Type B pancreatic cell (in vitro differentiated cells): ENCODE measurements around the gene SPTY2D1. TPM values are rescaled to one million over a fixed set of nuclear protein-coding genes. Genes with fewer than 3 reads are reported as not detected.

Source experiments
- DNase-seq: peaks from one replicate; pipeline ENCODE4 v3.0.0; 2021; ENCODE audit warnings: mixed read lengths; ENCODE audit not compliant: unreplicated experiment; ENCODE audit errors: extremely low spot score
- H3K27ac Mint-ChIP-seq: 2 replicates; pipeline ENCODE4 v1.8.0; 2021; ENCODE audit warnings: mild to moderate bottlenecking, mixed read lengths
- H3K27me3 Mint-ChIP-seq: 2 replicates; pipeline ENCODE4 v1.8.0; 2021; ENCODE audit warnings: mixed read lengths
- H3K36me3 Mint-ChIP-seq: 2 replicates; pipeline ENCODE4 v1.8.0; 2021; ENCODE audit warnings: mixed read lengths
- H3K4me1 Mint-ChIP-seq: one replicate; pipeline ENCODE4 v1.8.0; 2021; ENCODE audit warnings: mixed read lengths; ENCODE audit not compliant: unreplicated experiment
- H3K4me3 Mint-ChIP-seq: 2 replicates; pipeline ENCODE4 v1.8.0; 2021; ENCODE audit warnings: mild to moderate bottlenecking, mixed read lengths
- H3K9me3 Mint-ChIP-seq: 2 replicates; pipeline ENCODE4 v1.8.0; 2021; ENCODE audit warnings: mixed read lengths
- total RNA-seq: library from RNA; stranded (reverse); gene quantifications from 2 replicates; pipeline ENCODE4 v1.2.1, GENCODE V29; 2021; ENCODE audit warnings: low replicate concordance
- TF ChIP-seq, protein P1 (sequence below): fragments of 200-600 bp; sonication (generic); conservative IDR thresholded peaks from 2 replicates; pipeline ENCODE4 v1.5.0; 2021; ENCODE audit warnings: antibody characterized with exemption, mild to moderate bottlenecking

Gene SPTY2D1
- total RNA-seq, 1 donor from 2014 or later = 20.8 TPM

GRCh38 chr11:18614667-18615066 is 19.5 kb downstream of the SPTY2D1 start:
- TF ChIP-seq, protein P1, sequence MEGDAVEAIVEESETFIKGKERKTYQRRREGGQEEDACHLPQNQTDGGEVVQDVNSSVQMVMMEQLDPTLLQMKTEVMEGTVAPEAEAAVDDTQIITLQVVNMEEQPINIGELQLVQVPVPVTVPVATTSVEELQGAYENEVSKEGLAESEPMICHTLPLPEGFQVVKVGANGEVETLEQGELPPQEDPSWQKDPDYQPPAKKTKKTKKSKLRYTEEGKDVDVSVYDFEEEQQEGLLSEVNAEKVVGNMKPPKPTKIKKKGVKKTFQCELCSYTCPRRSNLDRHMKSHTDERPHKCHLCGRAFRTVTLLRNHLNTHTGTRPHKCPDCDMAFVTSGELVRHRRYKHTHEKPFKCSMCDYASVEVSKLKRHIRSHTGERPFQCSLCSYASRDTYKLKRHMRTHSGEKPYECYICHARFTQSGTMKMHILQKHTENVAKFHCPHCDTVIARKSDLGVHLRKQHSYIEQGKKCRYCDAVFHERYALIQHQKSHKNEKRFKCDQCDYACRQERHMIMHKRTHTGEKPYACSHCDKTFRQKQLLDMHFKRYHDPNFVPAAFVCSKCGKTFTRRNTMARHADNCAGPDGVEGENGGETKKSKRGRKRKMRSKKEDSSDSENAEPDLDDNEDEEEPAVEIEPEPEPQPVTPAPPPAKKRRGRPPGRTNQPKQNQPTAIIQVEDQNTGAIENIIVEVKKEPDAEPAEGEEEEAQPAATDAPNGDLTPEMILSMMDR = no peak
- DNase-seq = no peak
- Mint-ChIP-seq H3K4me1 (no peaks in the 10 kb centered on the region), H3K9me3 (no peaks in the 10 kb centered on the region), H3K27me3 (no peaks in the 10 kb centered on the region), H3K4me3 (no peak overlapping the region), H3K27ac (no peak overlapping the region), H3K36me3 (peaks cover 15% of the 10 kb centered on the region)

- Mint-ChIP-seq H3K27me3 (no peaks in the 10 kb centered on the region), H3K4me1 (no peaks in the 10 kb centered on the region), H3K9me3 (no peaks in the 10 kb centered on the region), H3K4me3 (no peak overlapping the region), H3K27ac (no peak overlapping the region), H3K36me3 (peaks cover 15% of the 10 kb centered on the region)
- TF ChIP-seq, protein P1 = no peak
- no peak for DNase-seq
These were observed 21.7 kb downstream of the SPTY2D1 start for GRCh38 chr11:18612394-18612793.

DNA sequence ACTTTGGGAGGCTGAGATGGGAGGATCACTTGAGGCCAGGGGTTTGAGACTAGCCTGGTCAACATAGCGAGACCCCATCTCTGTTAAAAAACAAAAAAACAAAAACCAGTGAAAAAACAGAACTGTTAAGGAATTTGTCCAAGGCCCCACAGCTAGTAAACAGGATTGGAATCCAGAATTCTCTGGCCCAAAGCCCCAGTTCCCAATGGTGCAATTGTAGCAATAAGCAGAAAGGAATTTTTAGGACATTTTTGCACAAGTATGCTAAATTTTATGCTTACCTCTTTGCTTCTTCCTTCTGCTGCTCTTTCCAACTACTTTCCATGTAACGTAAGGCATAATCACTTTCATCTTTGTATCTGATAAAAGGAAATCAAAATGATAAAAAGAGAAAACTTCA is 22.9 kb downstream of the SPTY2D1 start:
- no peak for DNase-seq
- no peak overlapping the region for H3K27ac Mint-ChIP-seq
- H3K9me3 Mint-ChIP-seq = no peaks in the 10 kb centered on the region
- H3K36me3 Mint-ChIP-seq = peaks cover 19% of the 10 kb centered on the region
- no peak overlapping the region for H3K4me3 Mint-ChIP-seq
- H3K27me3 Mint-ChIP-seq = no peaks in the 10 kb centered on the region
- no peaks in the 10 kb centered on the region for H3K4me1 Mint-ChIP-seq
- TF ChIP-seq, protein P1 = no peak

DNA sequence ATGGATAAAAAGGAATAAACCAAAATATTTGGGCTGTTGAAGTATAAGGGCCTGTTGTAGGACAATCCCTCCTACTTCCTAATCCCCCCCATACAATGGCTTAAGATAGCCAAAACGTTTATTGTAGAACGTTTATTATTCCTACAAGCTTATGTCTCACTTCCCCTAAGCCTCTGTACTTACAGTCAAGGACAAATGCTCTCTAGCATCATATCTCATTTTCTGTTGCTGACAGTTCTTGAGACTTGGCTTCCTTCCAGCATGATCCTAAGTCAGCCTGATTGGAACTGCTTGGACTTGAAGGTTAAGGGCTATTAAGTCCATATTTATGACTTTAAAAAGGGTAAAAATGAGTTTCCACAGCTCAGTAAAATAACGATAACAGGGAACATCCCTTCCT is 25.8 kb downstream of the SPTY2D1 start:
- no peaks in the 10 kb centered on the region for H3K27me3 Mint-ChIP-seq
- TF ChIP-seq, protein P1 = no peak
- H3K4me3 Mint-ChIP-seq = no peak overlapping the region
- no peaks in the 10 kb centered on the region for H3K9me3 Mint-ChIP-seq
- DNase-seq = no peak
- no peak overlapping the region for H3K27ac Mint-ChIP-seq
- no peaks in the 10 kb centered on the region for H3K4me1 Mint-ChIP-seq
- peaks cover 7% of the 10 kb centered on the region for H3K36me3 Mint-ChIP-seq

- no peak overlapping the region for H3K27ac Mint-ChIP-seq
- no peak overlapping the region for H3K4me3 Mint-ChIP-seq
- no peak for DNase-seq
- peaks cover 5% of the 10 kb centered on the region for H3K36me3 Mint-ChIP-seq
- no peaks in the 10 kb centered on the region for H3K27me3 Mint-ChIP-seq
- TF ChIP-seq, protein P1 = no peak
- H3K9me3 Mint-ChIP-seq = no peaks in the 10 kb centered on the region
- H3K4me1 Mint-ChIP-seq = no peaks in the 10 kb centered on the region
These were observed 33.1 kb downstream of the SPTY2D1 start for GRCh38 chr11:18600915-18601569.
